Thymus (tissue), 11 donors: ENCODE measurements around the gene TTYH2. TPM values are rescaled to one million over a fixed set of nuclear protein-coding genes. Genes with fewer than 3 reads are reported as not detected.

Source experiments
- DNase-seq, 9 donors: peaks; one replicate each; pipeline ENCODE4 v3.0.0-alpha.2; 2013; ENCODE audit warnings: low spot score in 9 of 9, low read depth in 6 of 9, missing footprints in 1 of 9
- H3K27ac ChIP-seq, 2 donors: one replicate each; pipeline ENCODE4 v1.5.1; 2013; ENCODE audit warnings: control low read depth in 1 of 2, low read depth in 1 of 2, low read length in 1 of 2, mild to moderate bottlenecking in 1 of 2, moderate library complexity in 1 of 2
- H3K27me3 ChIP-seq, 2 donors: one replicate each; pipeline ENCODE4 v1.5.1; 2013; ENCODE audit warnings: low read length in 1 of 2; ENCODE audit not compliant: control insufficient read depth in 2 of 2, insufficient read depth in 1 of 2
- H3K36me3 ChIP-seq, 2 donors: one replicate each; pipeline ENCODE4 v1.5.1; 2013; ENCODE audit warnings: low read length in 1 of 2, mild to moderate bottlenecking in 1 of 2, moderate library complexity in 1 of 2; ENCODE audit not compliant: control insufficient read depth in 2 of 2, insufficient read depth in 2 of 2
- H3K4me1 ChIP-seq, 2 donors: one replicate each; pipeline ENCODE4 v1.5.1; 2013; ENCODE audit warnings: low read length in 2 of 2; ENCODE audit not compliant: control insufficient read depth in 2 of 2, insufficient read depth in 2 of 2
- H3K4me3 ChIP-seq, 2 donors: one replicate each; pipeline ENCODE4 v1.5.1; 2013; ENCODE audit warnings: low read length in 2 of 2, control low read depth in 1 of 2, mild to moderate bottlenecking in 1 of 2
- H3K9me3 ChIP-seq, 2 donors: one replicate each; pipeline ENCODE4 v1.5.1; 2013; ENCODE audit warnings: low read length in 1 of 2, mild to moderate bottlenecking in 1 of 2; ENCODE audit not compliant: control insufficient read depth in 2 of 2, insufficient read depth in 1 of 2
- WGBS: extraction: QIAGEN DNeasy Blood & Tissue Kit; methylation state at CpG from one replicate; pipeline ENCODE4 v1.1.7; 2013; 5-methylcytosine and 5-hydroxymethylcytosine counted together
- polyA plus RNA-seq: library from polyadenylated mRNA; stranded (reverse); fragments of 200-250 nt; gene quantifications from one replicate; pipeline ENCODE4 v1.2.3, GENCODE V29; 2013
- total RNA-seq: library from RNA; stranded (reverse); fragments of 120-200 nt; gene quantifications from one replicate; pipeline ENCODE4 v1.2.4, GENCODE V29; 2013
- donor health status: healthy.

TTYH2 gene
- total and polyA plus RNA-seq, 2 donors: 4.9 to 8.7 TPM

GRCh38 chr17:74235040-74235581, 21.7 kb downstream of the TTYH2 start:
- Histone ChIP-seq H3K9me3 (no peaks in the 10 kb centered on the region), H3K4me3 (no peak overlapping the region), H3K27me3 (no peaks in the 10 kb centered on the region), H3K4me1 (peaks cover 3 to 16% of the 10 kb centered on the region in 2 donors), H3K27ac (peak overlapping the region; percentile 29 to 66), H3K36me3 (peaks cover 0 to 3% of the 10 kb centered on the region in 2 donors)
- WGBS: 51% methylated on average over 19 of the region's 19 CpGs
- peak in 1 of 9 donors; percentile 49 for DNase-seq

GRCh38 chr17:74235911-74236371, 22.6 kb downstream of the TTYH2 start:
- H3K9me3 ChIP-seq: no peaks in the 10 kb centered on the region
- peaks cover 3 to 18% of the 10 kb centered on the region in 2 donors for H3K4me1 ChIP-seq
- no peak for DNase-seq
- H3K27me3 ChIP-seq: no peaks in the 10 kb centered on the region
- no peak overlapping the region for H3K4me3 ChIP-seq
- peaks cover 0 to 3% of the 10 kb centered on the region in 2 donors for H3K36me3 ChIP-seq
- no peak overlapping the region for H3K27ac ChIP-seq
- 95% methylated on average over 8 of the region's 8 CpGs for WGBS

- Histone ChIP-seq H3K4me3 (no peak overlapping the region), H3K27me3 (no peaks in the 10 kb centered on the region), H3K36me3 (peaks cover 0 to 3% of the 10 kb centered on the region in 2 donors), H3K9me3 (no peaks in the 10 kb centered on the region), H3K27ac (no peak overlapping the region), H3K4me1 (peaks cover 3 to 18% of the 10 kb centered on the region in 2 donors)
- 97% methylated on average over 12 of the region's 12 CpGs for WGBS
- DNase-seq: no peak
Measured at GRCh38 chr17:74237321-74237720, 23.9 kb downstream of the TTYH2 start.

- no peak for DNase-seq
- H3K4me3 ChIP-seq: no peak overlapping the region
- H3K27ac ChIP-seq: no peak overlapping the region
- H3K36me3 ChIP-seq: peaks cover 0 to 3% of the 10 kb centered on the region in 2 donors
- H3K27me3 ChIP-seq: no peaks in the 10 kb centered on the region
- WGBS: 94% methylated on average over 10 of the region's 10 CpGs
- peaks cover 3 to 16% of the 10 kb centered on the region in 2 donors for H3K4me1 ChIP-seq
- H3K9me3 ChIP-seq: no peaks in the 10 kb centered on the region
Measured at GRCh38 chr17:74239172-74239571, 25.8 kb downstream of the TTYH2 start.

- Histone ChIP-seq H3K27ac (peak overlapping the region in 1 of 2 donors; percentile 41), H3K36me3 (peaks cover 0 to 3% of the 10 kb centered on the region in 2 donors), H3K4me1 (peaks cover 0 to 6% of the 10 kb centered on the region in 2 donors), H3K4me3 (no peak overlapping the region), H3K9me3 (no peaks in the 10 kb centered on the region), H3K27me3 (no peaks in the 10 kb centered on the region)
- DNase-seq: no peak
- 95% methylated on average over 11 of the region's 11 CpGs for WGBS
Measured at GRCh38 chr17:74240618-74241205, 27.3 kb downstream of the TTYH2 start.

GRCh38 chr17:74241431-74241830, 28.1 kb downstream of the TTYH2 start:
- Histone ChIP-seq H3K9me3 (peaks cover 0 to 2% of the 10 kb centered on the region in 2 donors), H3K36me3 (peaks cover 0 to 3% of the 10 kb centered on the region in 2 donors), H3K27me3 (no peaks in the 10 kb centered on the region), H3K4me3 (no peak overlapping the region), H3K27ac (peak overlapping the region in 1 of 2 donors; percentile 60), H3K4me1 (peaks cover 0 to 3% of the 10 kb centered on the region in 2 donors)
- DNase-seq: no peak
- WGBS: 91% methylated on average over 10 of the region's 10 CpGs

GRCh38 chr17:74241847-74242246, 28.5 kb downstream of the TTYH2 start:
- H3K4me1 ChIP-seq: peaks cover 0 to 3% of the 10 kb centered on the region in 2 donors
- no peak for DNase-seq
- no peak overlapping the region for H3K27ac ChIP-seq

GRCh38 chr17:74243013-74243755, 29.8 kb downstream of the TTYH2 start:
- Histone ChIP-seq H3K36me3 (no peaks in the 10 kb centered on the region), H3K27ac (no peak overlapping the region), H3K4me1 (peaks cover under 1 to 13% of the 10 kb centered on the region in 2 donors), H3K9me3 (peaks cover 0 to 14% of the 10 kb centered on the region in 2 donors), H3K27me3 (no peaks in the 10 kb centered on the region), H3K4me3 (no peak overlapping the region)
- DNase-seq: no peak
- WGBS: 96% methylated on average over 13 of the region's 13 CpGs

More at GRCh38 chr17:74241847-74242246, 28.5 kb downstream of the TTYH2 start:
- H3K4me3 ChIP-seq: no peak overlapping the region
- H3K27me3 ChIP-seq: no peaks in the 10 kb centered on the region
- H3K36me3 ChIP-seq: peaks cover 0 to 3% of the 10 kb centered on the region in 2 donors
- peaks cover 0 to 3% of the 10 kb centered on the region in 2 donors for H3K9me3 ChIP-seq
- 93% methylated on average over 2 of the region's 2 CpGs for WGBS

- no peak overlapping the region for H3K27ac ChIP-seq
- H3K4me3 ChIP-seq: no peak overlapping the region
- H3K36me3 ChIP-seq: no peaks in the 10 kb centered on the region
- 98% methylated on average over 10 of the region's 10 CpGs for WGBS
- DNase-seq: no peak
- peaks cover 7 to 22% of the 10 kb centered on the region in 2 donors for H3K4me1 ChIP-seq
- H3K27me3 ChIP-seq: no peaks in the 10 kb centered on the region
- peaks cover 0 to 14% of the 10 kb centered on the region in 2 donors for H3K9me3 ChIP-seq
Measured at GRCh38 chr17:74244128-74244527, 30.8 kb downstream of the TTYH2 start.
